ENCODE measurements around the gene DENND2C. TPM values are rescaled to one million over a fixed set of nuclear protein-coding genes. Genes with fewer than 3 reads are reported as not detected.

Gene DENND2C
- 1.6 and 2.1 TPM in 2 replicates for total RNA-seq
- long read RNA-seq, partial matches to known transcripts, result 1 of 4 reads
- long read RNA-seq, other reads (novel, unspliced or antisense), result 3 of 4 reads

DNA sequence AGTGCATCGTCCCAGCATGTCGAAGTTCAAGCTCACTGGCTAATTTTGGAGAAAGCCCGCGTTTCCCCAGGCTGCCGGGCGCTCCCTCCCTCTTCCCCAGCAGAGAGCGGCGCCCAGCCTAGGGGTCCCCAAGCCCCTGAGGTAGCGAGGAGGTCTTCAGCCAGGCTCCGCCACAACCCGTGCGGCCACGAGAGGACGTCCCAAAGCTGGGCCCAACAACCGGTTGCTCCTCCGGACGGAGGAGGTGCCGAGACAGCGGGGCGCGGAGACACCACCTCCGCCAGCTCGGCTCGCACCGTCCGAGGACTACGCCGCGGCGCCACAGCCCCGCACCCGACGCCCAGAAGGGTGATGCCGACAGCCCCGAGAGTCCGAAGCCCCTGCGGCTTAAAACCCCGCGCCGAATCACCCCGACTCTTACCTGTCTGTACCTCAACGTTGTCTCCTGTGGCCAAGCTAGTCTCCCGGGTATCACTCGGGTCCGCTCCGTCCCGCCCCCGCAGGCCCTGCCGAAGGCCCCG is at the start of gene DENND2C:
Gene DENND2C (minus strand): TSS at position 488 of the 521 bp plus-strand sequence. CDS start 44,065 bp downstream, outside the sequence.
- no peaks in the 10 kb centered on the region for H3K36me3 Mint-ChIP-seq (ENCODE audit: unreplicated experiment)
- no peak within 1 kb of the TSS for H3K27ac Mint-ChIP-seq (ENCODE audit: unreplicated experiment)
- H3K27me3 Mint-ChIP-seq (ENCODE audit: unreplicated experiment), result peaks cover 50% of the 10 kb centered on the region
- DNase-seq (ENCODE audit: extremely low spot score, unreplicated experiment), result no peak
- H3K9me3 Mint-ChIP-seq (ENCODE audit: unreplicated experiment), result no peaks in the 10 kb centered on the region
- peaks cover 12% of the 10 kb centered on the region for H3K4me1 Mint-ChIP-seq (ENCODE audit: unreplicated experiment)
- TF ChIP-seq, protein P1, sequence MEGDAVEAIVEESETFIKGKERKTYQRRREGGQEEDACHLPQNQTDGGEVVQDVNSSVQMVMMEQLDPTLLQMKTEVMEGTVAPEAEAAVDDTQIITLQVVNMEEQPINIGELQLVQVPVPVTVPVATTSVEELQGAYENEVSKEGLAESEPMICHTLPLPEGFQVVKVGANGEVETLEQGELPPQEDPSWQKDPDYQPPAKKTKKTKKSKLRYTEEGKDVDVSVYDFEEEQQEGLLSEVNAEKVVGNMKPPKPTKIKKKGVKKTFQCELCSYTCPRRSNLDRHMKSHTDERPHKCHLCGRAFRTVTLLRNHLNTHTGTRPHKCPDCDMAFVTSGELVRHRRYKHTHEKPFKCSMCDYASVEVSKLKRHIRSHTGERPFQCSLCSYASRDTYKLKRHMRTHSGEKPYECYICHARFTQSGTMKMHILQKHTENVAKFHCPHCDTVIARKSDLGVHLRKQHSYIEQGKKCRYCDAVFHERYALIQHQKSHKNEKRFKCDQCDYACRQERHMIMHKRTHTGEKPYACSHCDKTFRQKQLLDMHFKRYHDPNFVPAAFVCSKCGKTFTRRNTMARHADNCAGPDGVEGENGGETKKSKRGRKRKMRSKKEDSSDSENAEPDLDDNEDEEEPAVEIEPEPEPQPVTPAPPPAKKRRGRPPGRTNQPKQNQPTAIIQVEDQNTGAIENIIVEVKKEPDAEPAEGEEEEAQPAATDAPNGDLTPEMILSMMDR (IDR thresholded peaks at IDR 0.05), result no peak
- peak within 1 kb of the TSS; percentile 83 for H3K4me3 Mint-ChIP-seq (ENCODE audit: unreplicated experiment)

DNA sequence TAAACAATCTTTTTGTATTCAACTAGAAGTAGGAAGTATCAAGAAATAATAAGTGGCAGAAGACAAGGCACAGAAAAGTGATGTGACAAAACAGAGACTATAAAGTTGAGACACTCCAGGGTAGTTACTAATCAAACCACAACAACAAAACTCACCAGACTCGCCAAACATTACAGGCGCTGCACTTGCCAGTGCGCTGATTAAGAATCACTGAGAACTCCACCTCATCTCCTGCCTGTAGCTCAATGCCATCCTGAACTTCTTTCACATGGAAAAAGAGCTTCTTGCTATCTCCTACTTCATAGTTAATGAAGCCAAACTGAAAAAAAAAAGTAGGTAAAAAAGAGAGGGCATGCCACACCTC is 49.6 kb upstream of the DENND2C start:
- Mint-ChIP-seq H3K27me3 (ENCODE audit: unreplicated experiment) (no peaks in the 10 kb centered on the region), H3K27ac (ENCODE audit: unreplicated experiment) (no peak overlapping the region), H3K4me1 (ENCODE audit: unreplicated experiment) (peaks cover 19% of the 10 kb centered on the region), H3K4me3 (ENCODE audit: unreplicated experiment) (no peak overlapping the region), H3K9me3 (ENCODE audit: unreplicated experiment) (no peaks in the 10 kb centered on the region), H3K36me3 (ENCODE audit: unreplicated experiment) (peaks cover 43% of the 10 kb centered on the region)
- DNase-seq (ENCODE audit: extremely low spot score, unreplicated experiment), result no peak
- TF ChIP-seq, protein P1 (IDR thresholded peaks at IDR 0.05), result no peak

GRCh38 chr1:114718661-114719423 is 49.0 kb upstream of the DENND2C start:
- Mint-ChIP-seq H3K36me3 (ENCODE audit: unreplicated experiment) (peaks cover 44% of the 10 kb centered on the region), H3K4me3 (ENCODE audit: unreplicated experiment) (no peak overlapping the region), H3K27me3 (ENCODE audit: unreplicated experiment) (no peaks in the 10 kb centered on the region), H3K27ac (ENCODE audit: unreplicated experiment) (peak overlapping the region; percentile 14), H3K9me3 (ENCODE audit: unreplicated experiment) (no peaks in the 10 kb centered on the region), H3K4me1 (ENCODE audit: unreplicated experiment) (peaks cover 24% of the 10 kb centered on the region)
- DNase-seq (ENCODE audit: extremely low spot score, unreplicated experiment), result no peak
- TF ChIP-seq, protein P1 (IDR thresholded peaks at IDR 0.05), result no peak

DNA sequence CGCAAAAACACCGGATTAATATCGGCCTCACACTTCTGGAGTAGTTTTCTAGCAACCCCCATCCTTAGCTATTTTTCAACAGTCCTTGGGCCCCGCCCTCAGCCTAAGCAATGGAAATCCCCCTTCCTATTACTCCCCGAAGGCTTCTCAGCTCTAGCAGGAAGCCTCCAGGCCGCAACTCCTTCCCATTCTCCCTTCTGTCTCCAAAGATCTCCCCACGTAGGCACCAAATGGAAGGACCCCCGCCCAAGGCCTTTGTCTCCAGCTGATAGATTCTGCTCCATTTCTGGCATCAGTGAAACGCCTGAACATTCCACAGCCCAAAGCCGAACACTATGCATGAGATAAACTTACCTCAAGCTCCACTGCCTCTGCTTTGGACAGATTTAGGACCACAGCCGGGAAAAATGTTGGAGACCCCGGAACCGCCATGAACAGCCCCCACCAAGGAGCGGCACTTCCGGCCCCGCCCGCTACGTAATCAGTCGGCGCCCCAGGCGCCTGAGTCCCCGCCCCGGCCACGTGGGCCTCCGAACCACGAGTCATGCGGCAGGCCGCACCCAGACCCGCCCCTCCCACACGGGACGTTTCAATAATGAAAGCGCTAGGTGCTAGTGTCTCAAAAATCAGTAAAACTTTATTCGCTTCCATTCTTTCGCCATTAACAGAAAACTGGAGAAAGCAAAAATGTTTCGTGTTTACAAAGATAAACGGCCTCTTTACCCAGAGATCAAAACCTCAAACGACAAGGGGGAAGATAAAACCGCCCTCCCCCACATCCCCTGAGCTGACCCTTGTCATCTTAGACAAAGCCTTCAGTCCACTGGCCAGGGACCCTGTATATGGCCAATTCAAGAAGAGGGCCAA is 46.7 kb upstream of the DENND2C start, which contains the start of gene NRAS:
Gene NRAS (minus strand): TSS at position 468 of the 867 bp plus-strand sequence. CDS start 611 bp downstream, outside the sequence.
- Mint-ChIP-seq H3K4me1 (ENCODE audit: unreplicated experiment) (peaks cover 28% of the 10 kb centered on the region), H3K36me3 (ENCODE audit: unreplicated experiment) (peaks cover 44% of the 10 kb centered on the region), H3K9me3 (ENCODE audit: unreplicated experiment) (no peaks in the 10 kb centered on the region), H3K4me3 (ENCODE audit: unreplicated experiment) (peak within 1 kb of the TSS; percentile 89), H3K27me3 (ENCODE audit: unreplicated experiment) (no peaks in the 10 kb centered on the region), H3K27ac (ENCODE audit: unreplicated experiment) (peak within 1 kb of the TSS; percentile 97)
- TF ChIP-seq, protein P1 (IDR thresholded peaks at IDR 0.05), result no peak
- peak; percentile 97 for DNase-seq (ENCODE audit: extremely low spot score, unreplicated experiment)
